ENCODE data around the gene INO80E. TPM values are rescaled to one million over a fixed set of nuclear protein-coding genes. Genes with fewer than 3 reads are reported as not detected.

Gene INO80E
- total RNA-seq, 1 experiment from 2014 or later = 104 TPM

DNA sequence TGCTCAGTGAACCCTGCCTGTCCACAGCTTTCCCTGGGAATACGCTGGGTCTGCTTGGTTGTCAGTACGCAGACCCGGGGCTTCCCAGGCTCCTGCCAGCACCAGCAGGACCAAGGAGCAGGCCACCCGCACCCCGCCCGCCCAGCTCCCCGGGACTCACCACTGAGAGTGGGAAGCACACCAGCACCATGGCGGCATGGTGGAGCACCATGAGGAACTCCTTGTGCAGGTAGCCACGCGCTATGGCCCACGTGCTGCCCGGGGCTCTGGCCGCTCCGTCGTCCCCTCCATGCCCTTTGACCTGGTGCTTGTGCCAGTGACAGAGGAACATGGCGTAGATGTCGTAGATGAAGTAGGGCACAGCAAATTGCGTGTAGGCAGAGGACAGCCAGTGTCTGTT, 30.4 kb downstream of the INO80E start:
- TF ChIP-seq, protein P1, sequence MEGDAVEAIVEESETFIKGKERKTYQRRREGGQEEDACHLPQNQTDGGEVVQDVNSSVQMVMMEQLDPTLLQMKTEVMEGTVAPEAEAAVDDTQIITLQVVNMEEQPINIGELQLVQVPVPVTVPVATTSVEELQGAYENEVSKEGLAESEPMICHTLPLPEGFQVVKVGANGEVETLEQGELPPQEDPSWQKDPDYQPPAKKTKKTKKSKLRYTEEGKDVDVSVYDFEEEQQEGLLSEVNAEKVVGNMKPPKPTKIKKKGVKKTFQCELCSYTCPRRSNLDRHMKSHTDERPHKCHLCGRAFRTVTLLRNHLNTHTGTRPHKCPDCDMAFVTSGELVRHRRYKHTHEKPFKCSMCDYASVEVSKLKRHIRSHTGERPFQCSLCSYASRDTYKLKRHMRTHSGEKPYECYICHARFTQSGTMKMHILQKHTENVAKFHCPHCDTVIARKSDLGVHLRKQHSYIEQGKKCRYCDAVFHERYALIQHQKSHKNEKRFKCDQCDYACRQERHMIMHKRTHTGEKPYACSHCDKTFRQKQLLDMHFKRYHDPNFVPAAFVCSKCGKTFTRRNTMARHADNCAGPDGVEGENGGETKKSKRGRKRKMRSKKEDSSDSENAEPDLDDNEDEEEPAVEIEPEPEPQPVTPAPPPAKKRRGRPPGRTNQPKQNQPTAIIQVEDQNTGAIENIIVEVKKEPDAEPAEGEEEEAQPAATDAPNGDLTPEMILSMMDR (IDR thresholded peaks at IDR 0.05) = no peak
- TF ChIP-seq TCF7L2 (IDR thresholded peaks at IDR 0.05; ENCODE audit: low read depth, low read length) = no peak
- TF ChIP-seq POLR2AphosphoS5 (IDR thresholded peaks at IDR 0.05; ENCODE audit: low read depth, low read length) = no peak
- no peak for TF ChIP-seq SIN3A (IDR thresholded peaks at IDR 0.05; ENCODE audit: borderline replicate concordance, insufficient read depth, low read depth, low read length)
- in situ Hi-C loops (cut with HindIII; ENCODE audit: low pct_unique_long_range_greater_than_20kb, low sequenced_read_pairs) = no loop called here
- no TSS peak for BruUV-seq (replicated peaks)
- H3K4me3 ChIP-seq (ENCODE audit: low read depth in 2 of 2, low read length in 2 of 2) = no peak overlapping the region
- no peak overlapping the region for H3K27ac ChIP-seq (ENCODE audit: low read length)
- POLR2A ChIA-PET = no interaction called here
- no peaks in the 10 kb centered on the region for H3K9me3 ChIP-seq (ENCODE audit: control insufficient read depth, insufficient read depth, low read depth, low read length)
- intact Hi-C loops (cut with micrococcal nuclease; ENCODE audit: unreplicated experiment) = loop anchor here (5.0 to 10.0 kb wide), 2 partner anchors 112 to 334 kb away; no protein-coding TSS in a partner anchor
- H3K36me3 ChIP-seq (ENCODE audit: control insufficient read depth, insufficient read depth, low read length) = no peaks in the 10 kb centered on the region
- H3K27me3 ChIP-seq (ENCODE audit: control insufficient read depth, insufficient read depth, low read length) = no peaks in the 10 kb centered on the region
- no peak for DNase-seq (ENCODE audit: low read depth, low spot score)
- CTCF ChIA-PET = interaction anchor here (0.6 kb wide), 1 partner anchor 53 kb away, joined by 5 read pairs; the partner anchor contains the start of gene TAOK2
- peaks cover 2% of the 10 kb centered on the region for H3K4me1 ChIP-seq (ENCODE audit: control insufficient read depth, insufficient read depth, low read length)
- no peak for ATAC-seq

DNA sequence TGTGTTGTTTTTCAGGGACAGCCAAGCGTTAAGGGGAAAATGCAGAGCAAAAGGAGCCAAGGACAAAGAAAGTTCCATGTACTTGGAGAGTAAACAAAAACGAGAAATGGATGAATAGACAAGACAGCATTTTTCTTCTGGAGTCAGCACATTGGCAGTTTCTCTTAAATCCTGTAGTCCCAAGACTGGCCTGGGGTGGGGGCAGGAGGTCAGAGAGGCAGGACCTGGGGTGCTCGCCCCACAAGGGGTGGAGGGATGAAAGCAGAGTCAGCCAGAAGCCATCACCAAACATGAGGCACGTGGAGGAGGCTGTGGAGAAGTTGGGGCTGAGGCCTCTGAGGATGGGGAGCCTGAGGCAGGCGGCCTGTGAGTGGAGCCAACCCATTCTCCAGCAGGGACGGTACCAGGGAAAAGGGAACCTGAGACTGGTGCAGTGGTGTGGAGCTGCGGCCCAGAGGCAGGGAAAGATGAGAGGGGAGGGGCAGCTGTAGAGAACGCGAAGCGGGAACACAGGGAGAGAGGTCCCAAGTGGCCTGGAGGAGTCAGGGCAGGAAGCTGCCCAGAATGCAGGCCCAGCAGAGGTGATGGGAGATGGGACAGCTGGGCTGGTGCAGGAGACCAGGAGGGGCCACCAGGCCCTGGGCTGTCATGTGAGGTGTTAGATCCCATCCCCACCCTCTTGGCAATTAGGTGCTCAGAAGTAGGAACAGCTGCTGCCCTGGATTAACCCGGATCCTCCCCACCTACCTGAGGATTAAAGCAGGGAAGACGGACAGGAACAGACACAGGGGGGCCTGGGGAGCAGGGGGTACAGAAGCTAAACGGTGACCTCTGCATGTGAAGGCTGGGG, 31.8 kb downstream of the INO80E start:
- intact Hi-C loops (cut with micrococcal nuclease; ENCODE audit: unreplicated experiment) (loop anchor here (5.0 to 10.0 kb wide), 2 partner anchors 113 to 336 kb away; no protein-coding TSS in a partner anchor), in situ Hi-C loops (cut with HindIII; ENCODE audit: low pct_unique_long_range_greater_than_20kb, low sequenced_read_pairs) (no loop called here)
- CTCF ChIA-PET = no interaction called here
- Histone ChIP-seq H3K27ac (ENCODE audit: low read length) (no peak overlapping the region), H3K27me3 (ENCODE audit: control insufficient read depth, insufficient read depth, low read length) (no peaks in the 10 kb centered on the region), H3K9me3 (ENCODE audit: control insufficient read depth, insufficient read depth, low read depth, low read length) (no peaks in the 10 kb centered on the region), H3K36me3 (ENCODE audit: control insufficient read depth, insufficient read depth, low read length) (no peaks in the 10 kb centered on the region), H3K4me3 (ENCODE audit: low read depth in 2 of 2, low read length in 2 of 2) (no peak overlapping the region), H3K4me1 (ENCODE audit: control insufficient read depth, insufficient read depth, low read length) (peaks cover 9% of the 10 kb centered on the region)
- no TSS peak for BruUV-seq (replicated peaks)
- DNase-seq (ENCODE audit: low read depth, low spot score) = no peak
- TF ChIP-seq, protein P2, sequence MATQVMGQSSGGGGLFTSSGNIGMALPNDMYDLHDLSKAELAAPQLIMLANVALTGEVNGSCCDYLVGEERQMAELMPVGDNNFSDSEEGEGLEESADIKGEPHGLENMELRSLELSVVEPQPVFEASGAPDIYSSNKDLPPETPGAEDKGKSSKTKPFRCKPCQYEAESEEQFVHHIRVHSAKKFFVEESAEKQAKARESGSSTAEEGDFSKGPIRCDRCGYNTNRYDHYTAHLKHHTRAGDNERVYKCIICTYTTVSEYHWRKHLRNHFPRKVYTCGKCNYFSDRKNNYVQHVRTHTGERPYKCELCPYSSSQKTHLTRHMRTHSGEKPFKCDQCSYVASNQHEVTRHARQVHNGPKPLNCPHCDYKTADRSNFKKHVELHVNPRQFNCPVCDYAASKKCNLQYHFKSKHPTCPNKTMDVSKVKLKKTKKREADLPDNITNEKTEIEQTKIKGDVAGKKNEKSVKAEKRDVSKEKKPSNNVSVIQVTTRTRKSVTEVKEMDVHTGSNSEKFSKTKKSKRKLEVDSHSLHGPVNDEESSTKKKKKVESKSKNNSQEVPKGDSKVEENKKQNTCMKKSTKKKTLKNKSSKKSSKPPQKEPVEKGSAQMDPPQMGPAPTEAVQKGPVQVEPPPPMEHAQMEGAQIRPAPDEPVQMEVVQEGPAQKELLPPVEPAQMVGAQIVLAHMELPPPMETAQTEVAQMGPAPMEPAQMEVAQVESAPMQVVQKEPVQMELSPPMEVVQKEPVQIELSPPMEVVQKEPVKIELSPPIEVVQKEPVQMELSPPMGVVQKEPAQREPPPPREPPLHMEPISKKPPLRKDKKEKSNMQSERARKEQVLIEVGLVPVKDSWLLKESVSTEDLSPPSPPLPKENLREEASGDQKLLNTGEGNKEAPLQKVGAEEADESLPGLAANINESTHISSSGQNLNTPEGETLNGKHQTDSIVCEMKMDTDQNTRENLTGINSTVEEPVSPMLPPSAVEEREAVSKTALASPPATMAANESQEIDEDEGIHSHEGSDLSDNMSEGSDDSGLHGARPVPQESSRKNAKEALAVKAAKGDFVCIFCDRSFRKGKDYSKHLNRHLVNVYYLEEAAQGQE (IDR thresholded peaks at IDR 0.05; ENCODE audit: insufficient read depth in 1 of 2, low read depth in 2 of 2, low read length in 1 of 2) = no peak
- TF ChIP-seq, protein P1 (IDR thresholded peaks at IDR 0.05) = no peak
- no peak for TF ChIP-seq POLR2AphosphoS5 (IDR thresholded peaks at IDR 0.05; ENCODE audit: low read depth, low read length)
- TF ChIP-seq TCF7L2 (IDR thresholded peaks at IDR 0.05; ENCODE audit: low read depth, low read length) = no peak
- TF ChIP-seq SIN3A (IDR thresholded peaks at IDR 0.05; ENCODE audit: borderline replicate concordance, insufficient read depth, low read depth, low read length) = no peak
- no peak for ATAC-seq
- POLR2A ChIA-PET = no interaction called here
